NT2/D1 (cell line): ENCODE data around the gene MBD3L4.
"Not testable (repeated sequence)": the region's sequence is repeated elsewhere in the genome, so short reads cannot be mapped to it uniquely, and the experiment has no call there.

Source experiments
- SUZ12 ChIP-seq: IDR thresholded peaks from 2 replicates; pipeline ENCODE4 v1.6.1; 2011; ENCODE audit not compliant: insufficient read length, insufficient read depth; ENCODE audit errors: extremely low read depth
- YY1 ChIP-seq: IDR thresholded peaks from 2 replicates; pipeline ENCODE4 v1.6.1; 2011; ENCODE audit not compliant: insufficient read length, insufficient read depth
- ZNF274 ChIP-seq: IDR thresholded peaks from 2 replicates; pipeline ENCODE4 v1.6.1; 2011; ENCODE audit warnings: mild to moderate bottlenecking, low read depth, low read length

- not testable (repeated sequence) for TF ChIP-seq ZNF274, YY1, SUZ12
Observed at GRCh38 chr19:7055679-7056078, 15.7 kb upstream of the MBD3L4 start.
